WTC11 (cell line): ENCODE results near the gene PPFIBP2. TPM values are rescaled to one million over a fixed set of nuclear protein-coding genes. Genes with fewer than 3 reads are reported as not detected.

Source experiments
- ATAC-seq: fragments of 200-7000 bp; cut with Tn5 transposase; 2 replicates; pipeline ENCODE4 v1.10.0; 2021; ENCODE audit warnings: mild to moderate bottlenecking, moderate library complexity
- CTCF ChIA-PET: fragments of 300-600 bp; sonication (Branson Sonifier 250); formaldehyde crosslinking; loops from one replicate; lab custom pipeline; 2021; ENCODE audit warnings: antibody characterized with exemption; lab: Charles Lee
- POLR2A ChIA-PET: fragments of 350-600 bp; sonication (Branson Sonifier 250); formaldehyde crosslinking; loops from one replicate; lab custom pipeline; 2021; ENCODE audit warnings: antibody characterized with exemption; lab: Charles Lee
- DNase-seq: peaks from one replicate; pipeline ENCODE4 v3.0.0; 2021; ENCODE audit warnings: low spot score
- H3K27ac Mint-ChIP-seq: 2 replicates; pipeline ENCODE4 v1.8.0; 2021; ENCODE audit warnings: mixed read lengths
- H3K27me3 Mint-ChIP-seq: 2 replicates; pipeline ENCODE4 v1.8.0; 2021; ENCODE audit warnings: low read depth, mild to moderate bottlenecking, moderate library complexity, mixed read lengths
- H3K36me3 Mint-ChIP-seq: 2 replicates; pipeline ENCODE4 v1.8.0; 2021; ENCODE audit warnings: mixed read lengths
- H3K4me1 Mint-ChIP-seq: 2 replicates; pipeline ENCODE4 v1.8.0; 2022; ENCODE audit warnings: mixed read lengths
- H3K4me3 Mint-ChIP-seq: 2 replicates; pipeline ENCODE4 v1.8.0; 2021; ENCODE audit warnings: mild to moderate bottlenecking, moderate library complexity, mixed read lengths
- H3K9me3 Mint-ChIP-seq: 2 replicates; pipeline ENCODE4 v1.8.0; 2021; ENCODE audit warnings: mixed read lengths
- CREB1 ChIP-seq: sonication (generic); formaldehyde crosslinking; IDR thresholded peaks from 2 replicates; pipeline ENCODE4 v1.8.0; 2023; ENCODE audit warnings: mild to moderate bottlenecking, missing genetic modification reagents
- E2F5 ChIP-seq: sonication (generic); formaldehyde crosslinking; IDR thresholded peaks from 2 replicates; pipeline ENCODE4 v1.8.1; 2022; ENCODE audit warnings: mild to moderate bottlenecking, moderate library complexity, missing genetic modification reagents
- FOXJ3 ChIP-seq: sonication (generic); formaldehyde crosslinking; IDR thresholded peaks from 2 replicates; pipeline ENCODE4 v1.9.0; 2021; ENCODE audit warnings: missing genetic modification reagents, mild to moderate bottlenecking, borderline replicate concordance
- FOXP1 ChIP-seq: sonication (generic); formaldehyde crosslinking; IDR thresholded peaks from 2 replicates; pipeline ENCODE4 v1.8.0; 2022; ENCODE audit warnings: missing genetic modification reagents, mild to moderate bottlenecking, moderate library complexity, borderline replicate concordance
- GABPB1 ChIP-seq: sonication (generic); formaldehyde crosslinking; IDR thresholded peaks from 2 replicates; pipeline ENCODE4 v1.8.1; 2023; ENCODE audit warnings: mild to moderate bottlenecking, missing genetic modification reagents
- IRF2 ChIP-seq: sonication (generic); formaldehyde crosslinking; IDR thresholded peaks from 2 replicates; pipeline ENCODE4 v1.8.0; 2022; ENCODE audit warnings: low read depth, missing genetic modification reagents, borderline replicate concordance
- JUN ChIP-seq: sonication (generic); formaldehyde crosslinking; IDR thresholded peaks from 2 replicates; pipeline ENCODE4 v1.8.0; 2023; ENCODE audit warnings: mild to moderate bottlenecking, missing genetic modification reagents
- KAT7 ChIP-seq: sonication (generic); formaldehyde crosslinking; IDR thresholded peaks from 2 replicates; pipeline ENCODE4 v1.8.1; 2023; ENCODE audit warnings: missing genetic modification reagents, mild to moderate bottlenecking, borderline replicate concordance
- NFATC4 ChIP-seq: fragments of 250-450 bp; sonication (Bioruptor Pico); IDR thresholded peaks from 2 replicates; pipeline ENCODE4 v1.9.0; 2021; ENCODE audit warnings: mild to moderate bottlenecking
- NFE2L1 ChIP-seq: sonication (generic); formaldehyde crosslinking; IDR thresholded peaks from 2 replicates; pipeline ENCODE4 v1.8.1; 2023; ENCODE audit warnings: missing genetic modification reagents
- NFYB ChIP-seq: sonication (generic); formaldehyde crosslinking; conservative IDR thresholded peaks from 2 replicates; pipeline ENCODE4 v1.8.0; 2022; ENCODE audit warnings: low read depth, missing genetic modification reagents
- NR3C1 ChIP-seq: sonication (generic); formaldehyde crosslinking; conservative IDR thresholded peaks from 2 replicates; pipeline ENCODE4 v1.8.1; 2023; ENCODE audit warnings: low read depth, mild to moderate bottlenecking, missing genetic modification reagents
- OVOL2 ChIP-seq: fragments of 250-450 bp; sonication (Bioruptor Pico); IDR thresholded peaks from 2 replicates; pipeline ENCODE4 v1.9.0; 2021; ENCODE audit warnings: mild to moderate bottlenecking, borderline replicate concordance
- PREB ChIP-seq: sonication (generic); formaldehyde crosslinking; IDR thresholded peaks from 2 replicates; pipeline ENCODE4 v1.8.1; 2022; ENCODE audit warnings: mild to moderate bottlenecking, missing genetic modification reagents, moderate library complexity, borderline replicate concordance
- RORB ChIP-seq: fragments of 250-450 bp; sonication (Bioruptor Pico); IDR thresholded peaks from 2 replicates; pipeline ENCODE4 v1.9.0; 2021; ENCODE audit warnings: mild to moderate bottlenecking
- SMAD3 ChIP-seq: sonication (generic); formaldehyde crosslinking; IDR thresholded peaks from 2 replicates; pipeline ENCODE4 v1.8.0; 2022; ENCODE audit warnings: missing genetic modification reagents, mild to moderate bottlenecking, borderline replicate concordance
- TCF7 ChIP-seq: sonication (generic); formaldehyde crosslinking; IDR thresholded peaks from 2 replicates; pipeline ENCODE4 v1.8.0; 2022; ENCODE audit warnings: mild to moderate bottlenecking, low read depth, missing genetic modification reagents, moderate library complexity
- ZMAT4 ChIP-seq: fragments of 250-450 bp; sonication (Bioruptor Pico); IDR thresholded peaks from 2 replicates; pipeline ENCODE4 v1.9.0; 2021; ENCODE audit warnings: mild to moderate bottlenecking
- ZNF138 ChIP-seq: sonication (generic); formaldehyde crosslinking; conservative IDR thresholded peaks from 2 replicates; pipeline ENCODE4 v1.8.1; 2022; ENCODE audit warnings: mild to moderate bottlenecking, moderate library complexity, missing genetic modification reagents
- ZNF317 ChIP-seq: sonication (generic); formaldehyde crosslinking; IDR thresholded peaks from 2 replicates; pipeline ENCODE4 v1.8.1; 2023; ENCODE audit warnings: low read depth, mild to moderate bottlenecking, moderate library complexity, missing genetic modification reagents, borderline replicate concordance
- ZNF416 ChIP-seq: fragments of 250-450 bp; sonication (Bioruptor Pico); IDR thresholded peaks from 2 replicates; pipeline ENCODE4 v1.9.0; 2021; ENCODE audit warnings: mild to moderate bottlenecking, inconsistent platforms
- ZNF423 ChIP-seq: fragments of 250-450 bp; sonication (Bioruptor Pico); IDR thresholded peaks from 2 replicates; pipeline ENCODE4 v2.1.2; 2022; ENCODE audit warnings: mild to moderate bottlenecking, moderate library complexity
- ZNF671 ChIP-seq: fragments of 250-450 bp; sonication (Bioruptor Pico); IDR thresholded peaks from 2 replicates; pipeline ENCODE4 v1.8.0; 2021; ENCODE audit warnings: mild to moderate bottlenecking
- total RNA-seq: library from RNA; stranded (reverse); gene quantifications from 3 replicates; pipeline ENCODE4 v1.2.3, GENCODE V29; 2021
- TF ChIP-seq, protein P1 (sequence below): fragments of 250-450 bp; sonication (Bioruptor Pico); IDR thresholded peaks from 2 replicates; pipeline ENCODE4 v1.9.0; 2021; ENCODE audit warnings: moderate library complexity, mild to moderate bottlenecking, inconsistent platforms, borderline replicate concordance
- TF ChIP-seq, protein P2 (sequence below): fragments of 250-450 bp; sonication (Bioruptor Pico); conservative IDR thresholded peaks from 2 replicates; pipeline ENCODE4 v1.9.0; 2021; ENCODE audit warnings: mild to moderate bottlenecking
- TF ChIP-seq, protein P3 (sequence below): sonication (generic); formaldehyde crosslinking; IDR thresholded peaks from 2 replicates; pipeline ENCODE4 v1.8.0; 2022; ENCODE audit warnings: mild to moderate bottlenecking, missing genetic modification reagents

The PPFIBP2 gene
- total RNA-seq, 1 experiment from 2014 or later: 21.4 TPM

DNA sequence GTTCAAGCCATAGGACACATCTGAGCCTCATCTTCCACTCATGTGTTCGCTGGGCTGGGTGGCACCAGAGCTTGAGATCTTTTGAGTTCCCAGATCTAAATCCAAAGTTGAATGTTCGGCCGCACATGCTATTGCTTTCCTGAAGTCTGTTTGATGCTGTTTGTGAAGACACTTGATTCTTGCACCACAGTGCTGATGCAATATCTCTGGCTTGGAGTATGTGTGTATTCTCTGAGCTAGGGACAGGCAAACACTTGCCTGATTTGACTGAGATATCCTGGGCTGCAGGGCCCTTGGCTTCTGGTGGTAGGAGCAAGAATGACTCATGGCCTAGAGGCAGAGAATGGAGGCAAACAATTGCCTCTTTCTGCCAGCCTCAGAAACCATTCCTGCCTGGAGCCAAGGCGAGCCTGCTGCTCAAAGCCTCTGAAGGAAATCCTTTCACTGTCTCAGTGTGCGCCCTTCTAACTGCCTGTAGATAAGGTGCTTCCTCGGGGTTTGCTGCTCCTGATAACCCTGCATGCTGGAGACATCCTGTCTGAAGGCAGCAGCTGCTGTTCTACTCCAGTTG, 86.5 kb downstream of the PPFIBP2 start:
- Mint-ChIP-seq H3K4me3 (no peak overlapping the region), H3K4me1 (peaks cover 31% of the 10 kb centered on the region), H3K36me3 (peaks cover 3% of the 10 kb centered on the region; the same call in 1 of the 2 replicates), H3K9me3 (no peaks in the 10 kb centered on the region), H3K27me3 (no peaks in the 10 kb centered on the region), H3K27ac (peak overlapping the region; percentile 73; the same call in 1 of the 2 replicates)
- ATAC-seq (no peak), DNase-seq (no peak)
- ChIA-PET POLR2A (no interaction called here), CTCF (interaction anchor here (1.4 to 2.0 kb wide), 2 partner anchors 29 to 57 kb away, joined by 5 to 7 read pairs; no protein-coding TSS in a partner anchor)
- TF ChIP-seq RORB (CRISPR knock-in tag): no peak
- peak; percentile 100 for TF ChIP-seq GABPB1 (CRISPR knock-in tag)

DNA sequence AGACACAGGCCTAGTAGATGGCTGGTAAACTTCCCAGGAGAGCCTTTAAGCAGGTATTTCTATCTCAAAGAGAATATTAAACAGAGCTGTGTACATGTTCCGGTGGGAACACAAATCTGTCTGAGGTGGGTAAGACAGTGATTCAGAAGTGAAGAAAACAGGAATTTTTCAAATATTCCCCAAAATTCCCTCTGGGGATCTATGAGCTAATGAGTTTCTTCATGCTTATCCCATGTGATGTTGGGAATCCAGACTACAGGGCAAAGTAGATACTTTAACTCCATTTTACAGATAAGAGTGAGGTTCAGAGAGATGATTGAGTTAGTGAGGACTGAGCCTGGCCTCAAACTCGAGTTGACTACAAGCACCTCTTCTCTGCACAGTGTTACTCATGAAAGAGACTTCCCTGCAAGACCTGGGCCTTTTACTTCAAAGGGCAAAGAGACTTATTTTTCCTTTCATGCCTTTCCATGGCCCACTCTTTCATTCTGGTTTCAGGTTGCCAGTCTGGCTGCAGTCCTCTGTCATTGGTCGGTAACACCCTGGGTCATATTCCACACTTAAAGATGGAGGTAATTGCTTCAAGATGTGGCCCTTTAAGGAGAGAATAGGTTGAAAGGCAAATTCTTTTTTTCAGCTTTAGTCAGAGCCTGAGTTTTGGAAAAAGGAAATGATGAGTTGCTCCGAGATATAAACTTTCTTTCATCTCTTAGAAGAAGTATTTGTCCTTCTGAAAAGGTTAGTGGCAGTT, 89.4 kb downstream of the PPFIBP2 start:
- CTCF ChIA-PET: no interaction called here
- peak; percentile 55; the same call in 1 of the 2 replicates for ATAC-seq
- Mint-ChIP-seq H3K27ac (no peak overlapping the region), H3K4me1 (peaks cover 8% of the 10 kb centered on the region), H3K9me3 (no peaks in the 10 kb centered on the region), H3K27me3 (no peaks in the 10 kb centered on the region), H3K4me3 (no peak overlapping the region), H3K36me3 (peaks cover 3% of the 10 kb centered on the region; the same call in 1 of the 2 replicates)
- DNase-seq: no peak
- POLR2A ChIA-PET: no interaction called here
- TF ChIP-seq NR3C1 (no peak), TCF7 (CRISPR knock-in tag) (no peak), ZNF416 (CRISPR knock-in tag) (no peak), IRF2 (CRISPR knock-in tag) (no peak), ZNF317 (CRISPR knock-in tag) (no peak), OVOL2 (no peak)
- TF ChIP-seq, protein P1, sequence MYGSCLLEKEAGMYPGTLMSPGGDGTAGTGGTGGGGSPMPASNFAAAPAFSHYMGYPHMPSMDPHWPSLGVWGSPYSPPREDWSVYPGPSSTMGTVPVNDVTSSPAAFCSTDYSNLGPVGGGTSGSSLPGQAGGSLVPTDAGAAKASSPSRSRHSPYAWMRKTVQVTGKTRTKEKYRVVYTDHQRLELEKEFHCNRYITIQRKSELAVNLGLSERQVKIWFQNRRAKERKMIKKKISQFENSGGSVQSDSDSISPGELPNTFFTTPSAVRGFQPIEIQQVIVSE (CRISPR knock-in tag): no peak

GRCh38 chr11:7604331-7604955, 90.6 kb downstream of the PPFIBP2 start:
- Mint-ChIP-seq H3K4me1 (peaks cover 5% of the 10 kb centered on the region; the same call in 1 of the 2 replicates), H3K9me3 (no peaks in the 10 kb centered on the region), H3K27me3 (no peaks in the 10 kb centered on the region), H3K36me3 (peaks cover 3% of the 10 kb centered on the region; the same call in 1 of the 2 replicates), H3K27ac (no peak overlapping the region), H3K4me3 (no peak overlapping the region)
- CTCF ChIA-PET: interaction anchor here (1.5 kb wide), 1 partner anchor 33 kb away, joined by 7 read pairs; no protein-coding TSS in a partner anchor
- no peak for ATAC-seq
- POLR2A ChIA-PET: no interaction called here
- DNase-seq: no peak
- TF ChIP-seq ZNF423 (no peak), SMAD3 (CRISPR knock-in tag) (no peak), E2F5 (CRISPR knock-in tag) (no peak), NFYB (CRISPR knock-in tag) (no peak), ZNF671 (CRISPR knock-in tag) (no peak), KAT7 (CRISPR knock-in tag) (no peak), CREB1 (CRISPR knock-in tag) (no peak), PREB (no peak), ZMAT4 (CRISPR knock-in tag) (no peak), NFE2L1 (CRISPR knock-in tag) (no peak), NFATC4 (CRISPR knock-in tag) (no peak), FOXJ3 (no peak), ZNF138 (no peak), JUN (CRISPR knock-in tag) (no peak), TCF7 (CRISPR knock-in tag) (no peak), FOXP1 (CRISPR knock-in tag) (no peak)
- TF ChIP-seq, protein P2, sequence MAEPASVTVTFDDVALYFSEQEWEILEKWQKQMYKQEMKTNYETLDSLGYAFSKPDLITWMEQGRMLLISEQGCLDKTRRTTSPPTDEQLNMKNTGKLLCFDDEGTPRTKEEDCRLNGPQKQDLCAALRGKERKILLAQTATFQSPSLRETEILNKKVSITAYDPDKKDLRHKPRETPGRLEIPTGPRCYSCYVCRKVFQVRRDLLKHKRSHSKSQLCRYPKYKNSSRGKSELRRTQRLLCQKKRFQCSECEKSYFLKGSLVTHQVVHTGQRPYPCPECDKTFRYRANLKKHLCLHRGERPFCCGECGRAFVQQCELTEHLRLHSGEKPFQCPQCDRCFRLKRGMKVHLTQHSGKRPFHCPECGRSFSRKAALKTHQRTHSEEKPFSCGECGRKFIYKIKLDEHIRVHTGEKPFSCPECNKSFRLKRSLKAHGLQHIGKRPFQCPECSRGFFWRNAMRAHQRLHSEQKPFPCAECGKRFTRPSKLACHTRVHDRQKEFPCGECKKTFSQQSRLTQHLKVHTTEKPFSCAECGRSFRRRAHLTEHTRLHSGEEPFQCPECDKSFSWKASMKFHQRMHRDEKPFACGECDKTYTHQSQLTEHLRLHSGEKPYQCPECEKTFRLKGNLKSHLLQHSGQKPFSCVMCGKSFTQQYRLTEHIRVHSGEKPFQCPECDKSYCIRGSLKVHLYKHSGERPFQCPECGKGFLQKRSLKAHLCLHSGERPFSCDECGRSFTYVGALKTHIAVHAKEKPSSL (CRISPR knock-in tag): no peak
- TF ChIP-seq, protein P3, sequence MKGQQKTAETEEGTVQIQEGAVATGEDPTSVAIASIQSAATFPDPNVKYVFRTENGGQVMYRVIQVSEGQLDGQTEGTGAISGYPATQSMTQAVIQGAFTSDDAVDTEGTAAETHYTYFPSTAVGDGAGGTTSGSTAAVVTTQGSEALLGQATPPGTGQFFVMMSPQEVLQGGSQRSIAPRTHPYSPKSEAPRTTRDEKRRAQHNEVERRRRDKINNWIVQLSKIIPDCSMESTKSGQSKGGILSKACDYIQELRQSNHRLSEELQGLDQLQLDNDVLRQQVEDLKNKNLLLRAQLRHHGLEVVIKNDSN (CRISPR knock-in tag): no peak
